Measurements from ENCODE around the gene NEUROG3.

NEUROG3 gene, protein sequence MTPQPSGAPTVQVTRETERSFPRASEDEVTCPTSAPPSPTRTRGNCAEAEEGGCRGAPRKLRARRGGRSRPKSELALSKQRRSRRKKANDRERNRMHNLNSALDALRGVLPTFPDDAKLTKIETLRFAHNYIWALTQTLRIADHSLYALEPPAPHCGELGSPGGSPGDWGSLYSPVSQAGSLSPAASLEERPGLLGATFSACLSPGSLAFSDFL
- total RNA-seq = 0 to 0.39 (median 0) reads per million in 9 experiments

DNA sequence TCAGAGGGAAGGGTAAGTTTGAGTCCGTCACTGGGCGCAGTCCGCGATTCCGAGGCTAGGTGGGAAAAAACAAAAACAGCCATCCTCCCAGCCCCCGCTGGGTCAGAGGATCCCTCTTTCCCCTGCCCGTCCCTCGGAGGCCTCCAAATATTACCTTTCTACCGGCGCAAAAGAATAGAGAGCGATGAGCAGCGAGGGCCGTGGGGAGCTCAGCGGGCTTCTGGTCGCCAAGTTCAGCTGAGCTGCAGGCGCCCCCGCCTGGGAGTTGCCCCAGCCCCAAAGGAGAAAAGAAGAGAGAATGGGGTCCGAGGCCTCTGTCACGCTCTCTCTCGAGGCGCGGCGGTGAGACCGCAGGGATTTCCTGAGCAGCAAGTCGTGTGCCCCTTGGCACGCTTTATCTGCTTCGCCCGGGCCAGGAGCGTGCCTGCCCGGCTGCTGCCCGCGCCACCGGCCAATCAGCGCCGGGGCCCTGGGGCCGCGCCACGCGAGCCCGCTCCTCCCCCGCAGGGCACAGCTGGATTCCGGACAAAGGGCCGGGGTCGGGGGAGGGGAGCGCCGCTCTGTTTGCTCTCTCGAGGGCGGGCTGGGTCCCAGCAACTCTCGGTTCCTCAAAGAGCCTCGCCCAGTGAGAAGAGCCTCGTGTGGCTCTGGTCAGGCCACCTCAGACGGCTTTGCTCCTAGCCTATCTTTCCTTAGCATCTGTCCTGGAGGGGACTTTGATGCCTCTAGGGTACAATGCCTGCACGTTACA lies at the start of gene NEUROG3:
NEUROG3 (minus strand) TSS at position 367 of the 751 bp plus-strand sequence. CDS start 379 bp downstream, outside the sequence.
- Mint-ChIP-seq H3K4me1 (ENCODE audit: low read depth in 2 of 2) (peaks cover 22 to 28% of the 10 kb centered on the region in 2 donors), H3K27me3 (peaks cover 83 to 98% of the 10 kb centered on the region in 2 donors), H3K4me3 (peak within 1 kb of the TSS; percentile 85 to 86), H3K9me3 (no peaks in the 10 kb centered on the region), H3K27ac (no peak within 1 kb of the TSS), H3K36me3 (ENCODE audit: insufficient read depth) (peaks cover 5% of the 10 kb centered on the region)
- ATAC-seq (replicated peaks) = peak; percentile 25
- no peak for DNase-seq

DNA sequence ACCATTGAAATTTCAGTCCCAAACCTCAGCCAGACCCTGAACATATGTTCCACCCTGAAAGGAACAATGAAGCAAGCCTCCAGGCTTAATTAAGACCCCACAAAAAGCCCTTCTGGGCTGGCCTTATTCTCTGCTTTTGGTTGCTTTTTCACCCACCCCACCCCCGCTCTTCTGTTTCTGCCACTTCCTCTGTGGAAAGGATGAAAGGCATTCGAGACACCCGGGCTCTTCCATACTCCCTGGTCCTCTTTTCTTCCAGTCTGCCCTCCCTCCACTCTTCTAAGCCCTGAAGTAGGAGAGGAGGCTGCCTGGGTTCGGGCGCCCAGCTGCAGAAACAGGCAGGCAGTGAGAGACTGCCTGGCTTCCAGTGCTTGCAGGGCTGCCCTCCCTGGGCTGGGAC lies 47.4 kb upstream of the NEUROG3 start:
- H3K4me1 Mint-ChIP-seq (ENCODE audit: low read depth in 2 of 2) = peaks cover 17 to 23% of the 10 kb centered on the region in 2 donors
- ATAC-seq (replicated peaks) (no peak), DNase-seq (no peak)
- H3K9me3 Mint-ChIP-seq = no peaks in the 10 kb centered on the region
- H3K4me3 Mint-ChIP-seq = no peak overlapping the region
- H3K27ac Mint-ChIP-seq = peak overlapping the region in 1 of 2 donors; percentile 16
- peaks cover 6 to 28% of the 10 kb centered on the region in 2 donors for H3K27me3 Mint-ChIP-seq
- no peaks in the 10 kb centered on the region for H3K36me3 Mint-ChIP-seq (ENCODE audit: insufficient read depth)

DNA sequence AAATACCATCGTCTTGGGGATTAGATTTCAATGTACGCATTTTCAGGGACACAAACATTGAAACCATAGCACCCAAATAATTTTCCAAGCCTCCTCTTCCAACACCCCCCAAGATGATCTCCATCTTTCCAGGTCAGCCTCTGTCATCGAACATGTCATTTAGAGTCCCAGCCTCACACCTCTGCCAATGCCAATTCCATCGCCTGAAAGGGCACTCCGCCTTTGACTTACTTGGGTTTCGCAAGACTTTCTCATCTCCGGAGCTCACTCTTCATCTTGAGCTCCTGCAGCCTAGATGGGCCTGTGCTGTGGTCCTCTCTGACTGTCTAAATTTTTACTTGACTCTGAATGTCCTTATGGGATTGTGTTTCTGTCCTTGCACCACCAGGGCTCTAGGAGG lies 46.4 kb upstream of the NEUROG3 start:
- ATAC-seq (replicated peaks) = no peak
- no peak for DNase-seq
- Mint-ChIP-seq H3K4me3 (no peak overlapping the region), H3K4me1 (ENCODE audit: low read depth in 2 of 2) (peaks cover 17 to 23% of the 10 kb centered on the region in 2 donors), H3K9me3 (no peaks in the 10 kb centered on the region), H3K27me3 (peaks cover 6 to 28% of the 10 kb centered on the region in 2 donors), H3K27ac (no peak overlapping the region), H3K36me3 (ENCODE audit: insufficient read depth) (no peaks in the 10 kb centered on the region)

DNA sequence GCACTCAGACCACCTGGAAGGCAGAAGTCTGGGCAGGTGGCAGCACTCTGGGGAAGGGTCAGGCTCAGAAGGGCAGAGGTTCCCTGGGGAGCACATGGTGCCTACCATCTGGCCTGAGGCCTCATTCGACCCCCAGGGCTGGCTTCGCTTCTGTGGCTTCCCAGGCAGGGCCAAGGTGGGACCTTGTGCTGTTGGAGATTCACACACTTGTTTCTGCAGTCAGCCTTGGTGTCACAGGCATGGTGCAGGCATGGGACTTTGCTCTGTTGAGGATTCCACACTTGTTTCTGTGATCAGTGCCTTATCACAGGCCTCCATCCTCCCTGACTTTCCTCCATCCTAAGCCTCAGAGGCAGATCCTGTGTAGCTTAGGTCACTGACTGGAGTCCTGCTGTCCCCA lies 45.5 kb upstream of the NEUROG3 start:
- DNase-seq (no peak), ATAC-seq (replicated peaks) (no peak)
- Mint-ChIP-seq H3K4me3 (no peak overlapping the region), H3K27ac (no peak overlapping the region), H3K4me1 (ENCODE audit: low read depth in 2 of 2) (peaks cover 14 to 15% of the 10 kb centered on the region in 2 donors), H3K27me3 (peaks cover 6 to 28% of the 10 kb centered on the region in 2 donors), H3K9me3 (no peaks in the 10 kb centered on the region), H3K36me3 (ENCODE audit: insufficient read depth) (no peaks in the 10 kb centered on the region)

GRCh38 chr10:69616358-69616757 lies 43.1 kb upstream of the NEUROG3 start:
- no peaks in the 10 kb centered on the region for H3K9me3 Mint-ChIP-seq
- peaks cover 6 to 28% of the 10 kb centered on the region in 2 donors for H3K27me3 Mint-ChIP-seq
- H3K36me3 Mint-ChIP-seq (ENCODE audit: insufficient read depth) = no peaks in the 10 kb centered on the region
- DNase-seq = no peak
- H3K4me3 Mint-ChIP-seq = no peak overlapping the region
- peaks cover 8% of the 10 kb centered on the region in 2 donors for H3K4me1 Mint-ChIP-seq (ENCODE audit: low read depth in 2 of 2)
- ATAC-seq (replicated peaks) = no peak
- H3K27ac Mint-ChIP-seq = peak overlapping the region in 1 of 2 donors; percentile 4

- Mint-ChIP-seq H3K9me3 (peaks cover 0 to under 1% of the 10 kb centered on the region in 2 donors), H3K36me3 (ENCODE audit: insufficient read depth) (no peaks in the 10 kb centered on the region), H3K27me3 (peaks cover 6 to 18% of the 10 kb centered on the region in 2 donors), H3K4me3 (no peak overlapping the region), H3K4me1 (ENCODE audit: low read depth in 2 of 2) (no peaks in the 10 kb centered on the region), H3K27ac (no peak overlapping the region)
- ATAC-seq (replicated peaks) = no peak
- no peak for DNase-seq
Measured at GRCh38 chr10:69614130-69614529, 40.9 kb upstream of the NEUROG3 start.

DNA sequence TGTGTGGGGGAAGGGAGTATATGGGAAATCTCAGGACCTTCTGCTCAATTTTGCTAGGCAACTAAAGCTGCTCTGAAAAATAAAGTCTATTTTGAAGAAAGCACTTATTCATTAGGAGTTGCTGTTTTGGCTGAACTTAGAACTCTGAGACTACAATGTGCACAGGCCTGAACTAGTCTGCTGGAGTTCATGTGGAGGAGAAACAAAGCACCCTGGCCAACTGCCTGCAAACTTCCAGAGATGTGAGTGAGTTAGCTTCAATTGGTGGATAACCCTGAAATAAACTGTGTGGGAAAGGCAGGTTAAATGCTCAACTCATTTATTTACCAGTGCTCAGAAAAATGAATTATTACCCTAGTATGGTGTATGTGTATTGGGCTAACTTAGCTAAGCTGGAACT lies 39.5 kb upstream of the NEUROG3 start:
- ATAC-seq (replicated peaks) (no peak), DNase-seq (no peak)
- Mint-ChIP-seq H3K27ac (no peak overlapping the region), H3K36me3 (ENCODE audit: insufficient read depth) (no peaks in the 10 kb centered on the region), H3K4me1 (ENCODE audit: low read depth in 2 of 2) (no peaks in the 10 kb centered on the region), H3K27me3 (peaks cover 6 to 12% of the 10 kb centered on the region in 2 donors), H3K9me3 (peaks cover 0 to 8% of the 10 kb centered on the region in 2 donors), H3K4me3 (no peak overlapping the region)

- H3K9me3 Mint-ChIP-seq = peaks cover 0 to 8% of the 10 kb centered on the region in 2 donors
- no peak overlapping the region for H3K4me3 Mint-ChIP-seq
- H3K27me3 Mint-ChIP-seq = peaks cover 14 to 34% of the 10 kb centered on the region in 2 donors
- no peaks in the 10 kb centered on the region for H3K36me3 Mint-ChIP-seq (ENCODE audit: insufficient read depth)
- no peak overlapping the region for H3K27ac Mint-ChIP-seq
- no peak for DNase-seq
- H3K4me1 Mint-ChIP-seq (ENCODE audit: low read depth in 2 of 2) = no peaks in the 10 kb centered on the region
- no peak for ATAC-seq (replicated peaks)
Measured at GRCh38 chr10:69609077-69609476, 35.9 kb upstream of the NEUROG3 start.

GRCh38 chr10:69600761-69601330 lies 27.6 kb upstream of the NEUROG3 start:
- no peak overlapping the region for H3K4me3 Mint-ChIP-seq
- peaks cover 69 to 75% of the 10 kb centered on the region in 2 donors for H3K27me3 Mint-ChIP-seq
- H3K36me3 Mint-ChIP-seq (ENCODE audit: insufficient read depth) = no peaks in the 10 kb centered on the region
- ATAC-seq (replicated peaks) (no peak), DNase-seq (no peak)
- H3K4me1 Mint-ChIP-seq (ENCODE audit: low read depth in 2 of 2) = no peaks in the 10 kb centered on the region
- H3K9me3 Mint-ChIP-seq = no peaks in the 10 kb centered on the region
- no peak overlapping the region for H3K27ac Mint-ChIP-seq

- no peaks in the 10 kb centered on the region for H3K27me3 Mint-ChIP-seq
- peak overlapping the region in 1 of 2 donors; percentile 4 for H3K4me3 Mint-ChIP-seq
- no peaks in the 10 kb centered on the region for H3K9me3 Mint-ChIP-seq
- peaks cover 9 to 14% of the 10 kb centered on the region in 2 donors for H3K4me1 Mint-ChIP-seq (ENCODE audit: low read depth in 2 of 2)
- ATAC-seq (replicated peaks) (peak; percentile 21), DNase-seq (no peak)
- H3K36me3 Mint-ChIP-seq (ENCODE audit: insufficient read depth) = no peaks in the 10 kb centered on the region
- H3K27ac Mint-ChIP-seq = peak overlapping the region; percentile 59 to 62
Measured at GRCh38 chr10:69588358-69588757, 15.1 kb upstream of the NEUROG3 start.

DNA sequence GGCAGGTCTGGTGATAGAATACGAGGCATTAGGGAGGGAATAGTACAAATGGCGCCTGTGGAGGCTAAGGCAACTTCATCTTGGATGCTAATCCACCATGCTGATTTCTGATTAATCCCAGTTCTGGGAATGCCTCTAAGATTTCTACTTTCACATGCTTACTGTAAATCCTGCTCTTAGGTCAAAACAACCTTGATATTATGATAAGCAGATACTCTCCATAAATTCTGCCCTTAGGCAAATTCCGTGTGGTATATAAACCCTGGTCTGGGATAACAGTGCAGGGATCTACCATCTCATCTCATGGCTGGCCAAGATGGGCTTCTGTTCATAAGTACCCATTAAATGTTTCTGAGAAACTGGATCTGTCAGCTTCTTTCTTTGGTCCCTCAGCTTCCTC lies 11.4 kb upstream of the NEUROG3 start:
- no peaks in the 10 kb centered on the region for H3K36me3 Mint-ChIP-seq (ENCODE audit: insufficient read depth)
- no peaks in the 10 kb centered on the region for H3K9me3 Mint-ChIP-seq
- DNase-seq (no peak), ATAC-seq (replicated peaks) (no peak)
- H3K4me3 Mint-ChIP-seq = no peak overlapping the region
- no peak overlapping the region for H3K27ac Mint-ChIP-seq
- H3K27me3 Mint-ChIP-seq = peaks cover 6 to 22% of the 10 kb centered on the region in 2 donors
- H3K4me1 Mint-ChIP-seq (ENCODE audit: low read depth in 2 of 2) = peaks cover 9 to 14% of the 10 kb centered on the region in 2 donors

- Mint-ChIP-seq H3K4me1 (ENCODE audit: low read depth in 2 of 2) (peaks cover 2 to 3% of the 10 kb centered on the region in 2 donors), H3K4me3 (no peak overlapping the region)
- no peak for ATAC-seq (replicated peaks)
Measured at GRCh38 chr10:69583106-69583505, 9.9 kb upstream of the NEUROG3 start.

GRCh38 chr10:69580435-69580834 lies 7.2 kb upstream of the NEUROG3 start:
- no peaks in the 10 kb centered on the region for H3K4me1 Mint-ChIP-seq (ENCODE audit: low read depth in 2 of 2)
- peaks cover 2% of the 10 kb centered on the region for H3K36me3 Mint-ChIP-seq (ENCODE audit: insufficient read depth)
- DNase-seq = no peak
- no peak overlapping the region for H3K4me3 Mint-ChIP-seq
- no peak for ATAC-seq (replicated peaks)
- no peaks in the 10 kb centered on the region for H3K9me3 Mint-ChIP-seq
- no peak overlapping the region for H3K27ac Mint-ChIP-seq
- peaks cover 44 to 63% of the 10 kb centered on the region in 2 donors for H3K27me3 Mint-ChIP-seq

More at GRCh38 chr10:69583106-69583505, 9.9 kb upstream of the NEUROG3 start:
- no peaks in the 10 kb centered on the region for H3K9me3 Mint-ChIP-seq
- H3K27ac Mint-ChIP-seq = no peak overlapping the region
- no peak for DNase-seq
- peaks cover 20 to 37% of the 10 kb centered on the region in 2 donors for H3K27me3 Mint-ChIP-seq
- no peaks in the 10 kb centered on the region for H3K36me3 Mint-ChIP-seq (ENCODE audit: insufficient read depth)
